ENCODE measurements around the gene NEK6.

GRCh38 chr9:124333203-124333579 lies 75.4 kb downstream of the NEK6 start:
- TF ChIP-seq CTCF (conservative IDR thresholded peaks at IDR 0.05): no peak
- no peak for TF ChIP-seq ZFX (IDR thresholded peaks at IDR 0.05)

All from C4-2B (cell line).